AG09309 (cell line): ENCODE measurements around the gene ARHGEF11.

ENCODE experiments used
- DNase-seq: peaks from one replicate; pipeline ENCODE4 v3.0.0-alpha.2; 2010; ENCODE audit warnings: low read depth
- H3K4me3 ChIP-seq: 2 replicates; pipeline ENCODE4 v1.5.1; 2011; ENCODE audit warnings: mild to moderate bottlenecking, low read depth, low read length, moderate library complexity; ENCODE audit not compliant: control insufficient read depth
- CTCF ChIP-seq: IDR thresholded peaks from 2 replicates; pipeline ENCODE4 v1.5.1; 2011; ENCODE audit warnings: mild to moderate bottlenecking, low read depth, low read length, inconsistent platforms; ENCODE audit not compliant: insufficient read depth, control insufficient read depth; ENCODE audit errors: missing control alignments

The ARHGEF11 gene

GRCh38 chr1:156939786-156940334, 105.7 kb downstream of the ARHGEF11 start:
- no peak for DNase-seq
- H3K4me3 ChIP-seq = no peak overlapping the region
- TF ChIP-seq CTCF = no peak

GRCh38 chr1:156938813-156939212, 106.7 kb downstream of the ARHGEF11 start:
- no peak for TF ChIP-seq CTCF
- no peak overlapping the region for H3K4me3 ChIP-seq
- no peak for DNase-seq

GRCh38 chr1:156937883-156938282, 107.7 kb downstream of the ARHGEF11 start:
- H3K4me3 ChIP-seq = no peak overlapping the region

GRCh38 chr1:156936721-156937220, 108.8 kb downstream of the ARHGEF11 start:
- DNase-seq = no peak
- no peak for TF ChIP-seq CTCF
- H3K4me3 ChIP-seq = no peak overlapping the region

More at GRCh38 chr1:156937883-156938282, 107.7 kb downstream of the ARHGEF11 start:
- no peak for TF ChIP-seq CTCF
- DNase-seq = no peak

GRCh38 chr1:156936191-156936590, 109.4 kb downstream of the ARHGEF11 start:
- no peak for DNase-seq
- TF ChIP-seq CTCF = no peak
- no peak overlapping the region for H3K4me3 ChIP-seq

GRCh38 chr1:156935505-156936128, 109.9 kb downstream of the ARHGEF11 start:
- TF ChIP-seq CTCF = no peak

More at GRCh38 chr1:156935505-156936128, 109.9 kb downstream of the ARHGEF11 start:
- DNase-seq = no peak
- H3K4me3 ChIP-seq = no peak overlapping the region
